Activated CD8-positive, alpha-beta memory T cell treated with anti-CD3 and anti-CD28 coated beads for 1 hour (primary cell): Measurements from ENCODE around the gene ZDHHC11.
"Not testable (repeated sequence)": the region's sequence is repeated elsewhere in the genome, so short reads cannot be mapped to it uniquely, and the experiment has no call there.

Experiments used
- DNase-seq, 2 donors: peaks; one replicate each; pipeline ENCODE4 v3.0.0-alpha.2; 2020; ENCODE audit warnings: low read depth in 1 of 2; ENCODE audit errors: extremely low read depth in 1 of 2

The ZDHHC11 gene

DNA sequence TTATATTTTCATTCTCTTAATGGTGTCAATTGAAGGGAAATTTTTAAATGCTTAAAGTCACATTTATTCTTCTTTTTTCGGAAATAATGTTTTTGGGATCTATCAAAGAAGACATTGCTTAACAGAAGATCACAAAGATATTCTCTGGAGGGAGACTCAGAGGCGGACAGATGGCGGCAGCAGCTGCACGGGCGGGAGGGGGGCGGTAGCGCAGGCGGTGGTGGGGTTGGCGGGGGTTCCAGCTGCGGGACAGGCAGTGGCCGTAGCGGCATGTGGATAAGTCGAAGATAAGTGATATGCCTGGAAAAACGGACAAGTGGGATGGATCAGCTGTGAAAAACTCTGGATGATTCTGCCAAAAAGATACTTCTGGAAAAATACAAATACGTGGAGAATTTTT lies 34.6 kb downstream of the ZDHHC11 start:
- DNase-seq = no peak

DNA sequence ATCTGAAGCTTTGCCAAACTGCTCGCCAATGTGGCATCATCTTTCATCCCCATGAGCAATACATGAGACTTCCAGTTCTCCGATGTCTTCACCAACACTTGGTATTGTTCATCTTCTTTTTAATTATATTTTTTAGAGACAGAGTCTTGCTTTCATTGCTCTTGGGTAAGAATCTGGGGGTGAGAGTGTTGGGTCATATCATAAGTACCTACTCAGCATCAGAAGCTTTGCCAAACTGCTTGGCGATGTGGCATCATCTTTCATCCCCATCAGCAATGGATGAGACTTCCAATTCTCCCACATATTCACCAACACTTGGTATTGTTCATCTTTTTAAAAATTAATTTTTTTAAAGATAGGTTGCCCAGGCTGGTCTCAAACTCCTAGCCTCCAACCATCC lies 35.3 kb downstream of the ZDHHC11 start:
- no peak for DNase-seq

GRCh38 chr5:813575-813974 lies 37.2 kb downstream of the ZDHHC11 start:
- not testable (repeated sequence) for DNase-seq

DNA sequence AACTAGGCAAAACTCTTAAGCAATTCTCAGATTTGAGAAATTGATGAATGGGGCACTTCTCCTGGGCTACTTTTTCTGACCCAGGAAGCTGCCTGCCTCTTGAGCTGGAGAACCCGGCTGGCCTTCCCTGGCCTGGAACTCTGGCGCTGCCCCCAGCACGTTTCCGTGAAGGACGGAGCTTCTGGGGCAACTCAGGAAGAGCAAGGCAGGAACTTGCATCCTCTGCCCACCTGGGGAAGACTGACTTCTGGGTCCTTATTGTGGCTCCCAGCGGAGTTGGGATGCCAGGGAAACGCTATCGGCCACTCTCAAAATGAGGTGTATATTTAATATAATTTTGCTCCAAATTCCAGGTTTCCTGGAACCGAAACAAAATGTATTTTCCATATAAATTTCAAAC lies 39.4 kb downstream of the ZDHHC11 start:
- not testable (repeated sequence) for DNase-seq

GRCh38 chr5:807719-808514 lies 42.9 kb downstream of the ZDHHC11 start:
- DNase-seq = not testable (repeated sequence)

- no peak for DNase-seq
Observed at GRCh38 chr5:801472-801871, 49.3 kb downstream of the ZDHHC11 start.

GRCh38 chr5:801055-801454 lies 49.7 kb downstream of the ZDHHC11 start:
- not testable (repeated sequence) for DNase-seq

DNA sequence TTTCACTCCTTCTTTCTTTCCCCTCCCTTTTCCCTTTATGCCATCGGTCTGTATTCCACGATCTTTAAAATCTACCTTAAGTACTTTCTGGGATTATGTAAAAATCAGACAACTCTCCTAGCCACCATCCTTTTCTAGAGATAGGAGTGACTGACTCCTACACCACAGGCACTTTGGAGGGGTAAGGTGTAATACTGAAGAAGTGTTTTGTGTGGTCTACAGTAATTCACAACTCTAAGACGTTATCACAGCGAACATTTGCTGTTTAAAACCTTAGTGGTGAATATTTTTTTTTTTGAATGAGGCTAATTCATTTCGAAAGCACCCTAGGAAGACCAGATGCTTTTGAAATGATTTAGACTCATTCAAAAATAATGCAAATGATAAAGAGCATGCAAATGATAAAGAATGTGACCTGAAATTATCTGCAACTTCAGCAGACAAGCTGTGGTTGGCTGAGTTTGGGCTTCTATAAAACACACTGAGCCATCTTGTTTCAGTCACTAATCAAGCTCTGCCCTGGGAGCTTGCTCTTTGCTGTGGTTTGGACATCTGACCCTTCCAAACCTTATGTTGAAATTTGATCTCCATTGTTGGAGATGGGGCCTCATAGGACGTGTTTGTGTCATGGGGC lies 52.2 kb downstream of the ZDHHC11 start:
- not testable (repeated sequence) for DNase-seq

GRCh38 chr5:797986-798385 lies 52.8 kb downstream of the ZDHHC11 start:
- DNase-seq = not testable (repeated sequence)

DNA sequence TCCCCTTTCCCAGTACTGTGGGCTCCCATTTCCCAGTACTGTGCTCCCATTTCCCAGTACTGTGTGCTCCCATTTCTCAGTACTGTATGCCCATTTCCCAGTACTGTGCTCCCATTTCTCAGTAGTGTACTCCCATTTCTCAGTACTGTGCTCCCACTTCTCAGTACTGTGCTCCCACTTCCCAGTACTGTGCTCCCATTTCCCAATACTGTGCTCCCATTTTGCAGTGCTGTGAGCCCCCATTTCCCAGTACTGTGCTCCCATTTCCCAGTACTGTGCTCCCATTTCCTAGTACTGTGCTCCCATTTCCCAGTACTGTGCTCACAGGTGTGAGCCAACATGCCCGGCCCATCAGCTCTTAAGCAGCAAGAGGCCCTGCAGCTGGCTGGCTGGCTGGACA lies 54.9 kb downstream of the ZDHHC11 start:
- DNase-seq = not testable (repeated sequence)

GRCh38 chr5:794948-795347 lies 55.8 kb downstream of the ZDHHC11 start:
- not testable (repeated sequence) for DNase-seq

GRCh38 chr5:788703-789102 lies 62.1 kb downstream of the ZDHHC11 start:
- DNase-seq = not testable (repeated sequence)

DNA sequence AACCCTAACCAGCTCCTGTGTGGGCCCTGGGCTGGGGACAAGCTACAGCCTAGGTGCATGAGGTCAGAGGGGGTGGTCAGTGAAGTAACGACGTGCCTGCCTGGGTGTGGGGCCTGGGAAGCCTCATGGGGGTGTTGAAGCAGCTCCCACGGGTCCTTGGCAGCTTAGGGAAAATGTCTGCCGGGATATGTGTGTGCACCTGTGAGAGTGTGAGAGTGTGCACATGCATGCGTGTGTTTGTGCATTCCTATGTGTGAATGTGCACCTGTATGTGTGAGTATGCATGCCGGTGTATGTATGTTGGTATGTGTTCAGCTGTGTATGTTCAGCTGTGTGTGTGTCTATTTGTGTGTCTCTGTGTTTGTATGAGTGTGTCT lies 62.9 kb downstream of the ZDHHC11 start:
- not testable (repeated sequence) for DNase-seq

DNA sequence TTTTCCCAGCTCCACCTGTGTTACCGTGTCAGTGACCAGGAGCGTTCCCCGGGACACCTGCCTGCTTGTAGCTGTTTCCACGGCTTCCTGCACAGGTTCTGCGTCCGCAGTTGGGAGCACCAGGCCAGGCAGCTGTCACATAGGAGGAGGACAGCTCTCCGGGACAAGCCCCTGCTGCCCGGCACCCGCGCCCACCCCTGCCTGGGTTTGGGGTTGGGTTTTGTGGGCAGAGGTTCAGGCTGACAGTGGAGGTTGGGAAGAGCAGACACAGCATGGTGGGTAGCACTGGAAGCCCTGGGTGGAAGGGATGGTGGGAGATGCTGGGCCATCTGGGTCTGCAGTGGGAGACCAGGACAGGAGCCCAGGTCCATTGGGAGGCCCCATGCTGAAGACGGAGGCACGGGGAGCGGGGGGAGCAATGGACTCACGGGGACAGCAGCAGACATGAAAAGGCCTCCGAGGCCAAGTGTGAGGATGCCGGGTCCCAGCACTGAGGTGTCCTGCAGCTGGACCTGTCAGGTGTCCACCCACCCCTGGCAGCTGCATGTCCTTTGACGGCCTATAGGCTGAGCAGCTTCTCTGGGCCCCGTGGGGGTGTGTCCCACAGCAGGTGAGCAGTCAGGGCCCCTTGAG lies 63.4 kb downstream of the ZDHHC11 start:
- not testable (repeated sequence) for DNase-seq

DNA sequence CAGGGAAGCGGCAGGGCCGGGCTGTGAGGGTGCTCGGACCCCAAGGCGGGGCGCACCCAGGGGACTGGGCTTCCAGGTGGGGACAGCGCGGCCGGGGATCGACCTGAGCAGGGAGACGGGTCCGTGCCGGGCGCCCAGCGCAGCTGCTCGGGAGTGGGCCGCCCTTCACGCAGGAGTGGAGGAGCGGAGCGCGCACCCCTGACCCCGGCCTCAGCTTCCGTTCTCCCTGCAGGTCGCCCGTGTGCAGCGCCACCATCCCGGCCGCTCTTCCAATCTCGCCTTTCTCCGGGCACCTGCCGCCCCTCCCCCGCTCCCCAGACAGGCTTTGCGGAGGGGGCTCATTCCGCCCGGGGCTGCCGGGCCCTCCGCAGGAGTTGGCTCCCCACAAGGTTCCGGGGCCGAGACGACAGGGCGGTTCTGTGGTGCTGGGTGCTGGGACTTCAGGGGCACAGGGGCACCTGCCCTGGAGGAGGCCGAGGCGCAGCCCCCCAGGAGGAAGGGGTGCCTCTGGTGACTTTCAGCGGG lies 65.5 kb downstream of the ZDHHC11 start:
- not testable (repeated sequence) for DNase-seq

GRCh38 chr5:784428-785177 lies 66.2 kb downstream of the ZDHHC11 start, which contains the start of gene ZDHHC11B:
Gene ZDHHC11B, minus strand, starts transcription at chr5:784729. Its CDS starts 17,810 bp downstream, at chr5:766919.
- DNase-seq = peak; percentile 62 to 91

DNA sequence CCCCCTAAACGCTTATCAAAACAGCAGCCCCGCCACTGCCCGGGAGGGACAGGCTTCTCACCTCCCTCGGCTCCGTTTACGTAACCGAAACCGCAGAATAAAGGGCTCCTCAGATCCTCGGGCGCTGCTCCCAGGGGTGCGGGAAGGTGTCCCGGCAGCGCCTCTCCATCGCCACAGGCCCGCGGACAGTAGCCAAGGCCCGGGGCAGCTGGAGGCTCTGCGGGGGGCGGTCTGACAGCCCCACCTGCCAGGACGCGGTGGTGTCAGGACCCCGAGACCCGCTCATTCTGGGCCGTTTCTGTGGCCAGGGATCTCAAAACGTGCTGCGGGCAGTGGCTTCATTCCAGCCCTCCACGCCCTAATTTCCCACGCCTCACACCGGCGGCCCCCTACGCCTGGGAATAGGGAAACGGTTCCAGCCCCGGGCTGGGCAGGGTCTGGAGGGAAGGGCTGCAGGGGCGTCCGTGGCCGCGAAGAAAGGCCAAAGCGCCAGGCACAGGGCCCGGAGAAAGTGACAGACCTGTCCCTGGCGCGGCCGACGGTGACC lies 66.8 kb downstream of the ZDHHC11 start:
- not testable (repeated sequence) for DNase-seq

DNA sequence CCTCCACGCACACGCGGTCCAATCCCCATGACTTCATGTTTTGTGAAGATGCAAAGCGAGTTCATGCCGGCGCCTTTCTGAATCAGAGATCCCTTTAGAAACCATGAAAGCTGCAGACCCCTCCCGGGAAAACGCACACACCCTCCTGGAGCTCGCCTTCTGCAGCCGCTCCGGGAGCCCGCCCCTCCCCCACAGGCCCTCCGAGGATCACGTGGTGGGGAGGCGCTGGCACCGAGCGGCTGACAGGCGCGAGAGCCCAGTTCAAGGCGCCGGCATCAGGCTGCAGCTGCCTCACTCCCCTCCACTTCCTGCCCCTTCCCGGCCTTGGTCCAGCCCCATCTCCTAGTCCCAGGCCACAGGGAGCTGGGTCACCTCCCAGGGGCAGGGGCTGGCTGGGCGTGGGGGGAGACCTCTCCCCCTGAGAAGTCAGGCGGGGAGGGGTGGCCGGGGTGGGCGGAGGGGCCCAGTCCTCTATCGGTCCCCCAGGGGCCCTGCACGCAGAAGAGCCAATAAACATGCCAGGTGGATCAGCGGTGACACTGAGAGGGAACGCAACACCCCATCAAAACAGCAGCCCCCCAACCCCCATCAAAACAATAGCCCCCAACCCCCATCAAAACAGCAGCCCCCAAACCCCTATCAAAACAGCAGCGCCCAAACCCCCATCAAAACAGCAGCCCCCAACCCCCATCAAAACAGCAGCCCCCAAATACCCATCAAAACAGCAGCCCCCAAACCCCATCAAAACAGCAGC lies 67.6 kb downstream of the ZDHHC11 start:
- not testable (repeated sequence) for DNase-seq

- DNase-seq = not testable (repeated sequence)
Observed at GRCh38 chr5:782356-782755, 68.4 kb downstream of the ZDHHC11 start.

DNA sequence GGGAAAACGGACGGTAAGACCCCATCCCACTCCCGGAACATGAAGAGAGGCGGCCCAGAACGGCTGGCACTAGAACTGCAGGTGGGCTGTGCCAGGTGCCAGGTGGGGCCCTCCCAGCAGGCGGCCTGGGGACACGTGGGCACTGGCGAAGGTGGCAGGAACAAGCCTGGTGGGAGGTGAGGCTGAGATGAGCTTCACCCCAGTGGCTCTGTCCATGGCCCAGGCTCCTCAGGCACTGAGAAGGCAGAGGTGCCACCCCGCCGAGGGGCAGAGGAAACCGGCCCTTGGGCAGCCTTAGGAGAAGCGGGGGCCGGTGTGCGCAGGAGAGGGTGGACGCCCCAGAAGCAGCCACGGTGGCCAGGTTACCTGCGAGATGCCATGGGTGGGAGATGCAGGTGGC lies 70.2 kb downstream of the ZDHHC11 start:
- DNase-seq = not testable (repeated sequence)
